ENCODE results near the gene SLC2A4RG.

Gene SLC2A4RG

DNA sequence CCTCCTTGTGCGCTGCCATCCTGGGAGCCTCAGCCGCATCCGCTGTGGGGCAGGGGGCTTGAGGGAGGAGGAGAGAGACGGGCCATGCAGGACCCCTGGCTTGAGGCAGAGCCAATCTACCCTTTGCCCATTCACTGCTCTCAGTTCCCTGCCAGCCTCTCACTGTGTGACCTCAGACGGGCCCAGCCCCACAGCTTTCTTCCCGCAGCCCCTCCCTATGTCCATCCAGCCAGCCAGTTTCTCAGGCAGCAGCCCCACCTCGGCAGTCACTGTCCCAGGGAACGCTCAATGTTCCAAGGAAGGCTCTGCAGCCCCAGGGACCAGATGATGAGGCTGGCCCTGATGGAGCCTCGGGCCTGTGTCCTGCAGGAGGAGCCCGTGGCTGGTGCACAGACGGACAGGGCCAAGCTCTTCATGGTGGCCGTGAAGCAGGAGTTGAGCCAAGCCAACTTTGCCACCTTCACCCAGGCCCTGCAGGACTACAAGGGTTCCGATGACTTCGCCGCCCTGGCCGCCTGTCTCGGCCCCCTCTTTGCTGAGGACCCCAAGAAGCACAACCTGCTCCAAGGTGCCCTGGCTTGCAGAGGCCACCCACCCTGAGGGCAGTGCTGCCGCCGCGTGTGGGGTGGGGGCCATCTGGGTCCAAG lies 47.0 kb upstream of the SLC2A4RG start:
- TF ChIP-seq, protein P1, sequence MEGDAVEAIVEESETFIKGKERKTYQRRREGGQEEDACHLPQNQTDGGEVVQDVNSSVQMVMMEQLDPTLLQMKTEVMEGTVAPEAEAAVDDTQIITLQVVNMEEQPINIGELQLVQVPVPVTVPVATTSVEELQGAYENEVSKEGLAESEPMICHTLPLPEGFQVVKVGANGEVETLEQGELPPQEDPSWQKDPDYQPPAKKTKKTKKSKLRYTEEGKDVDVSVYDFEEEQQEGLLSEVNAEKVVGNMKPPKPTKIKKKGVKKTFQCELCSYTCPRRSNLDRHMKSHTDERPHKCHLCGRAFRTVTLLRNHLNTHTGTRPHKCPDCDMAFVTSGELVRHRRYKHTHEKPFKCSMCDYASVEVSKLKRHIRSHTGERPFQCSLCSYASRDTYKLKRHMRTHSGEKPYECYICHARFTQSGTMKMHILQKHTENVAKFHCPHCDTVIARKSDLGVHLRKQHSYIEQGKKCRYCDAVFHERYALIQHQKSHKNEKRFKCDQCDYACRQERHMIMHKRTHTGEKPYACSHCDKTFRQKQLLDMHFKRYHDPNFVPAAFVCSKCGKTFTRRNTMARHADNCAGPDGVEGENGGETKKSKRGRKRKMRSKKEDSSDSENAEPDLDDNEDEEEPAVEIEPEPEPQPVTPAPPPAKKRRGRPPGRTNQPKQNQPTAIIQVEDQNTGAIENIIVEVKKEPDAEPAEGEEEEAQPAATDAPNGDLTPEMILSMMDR (IDR thresholded peaks at IDR 0.05; ENCODE audit: insufficient read depth, low read length, missing control alignments), result no peak
- CTCF ChIA-PET, result no interaction called here
- H3K4me3 ChIP-seq (ENCODE audit: low read depth, low read length), result no peak overlapping the region
- POLR2A ChIA-PET, result interaction anchor here (2.7 kb wide), 1 partner anchor 10 kb away, joined by 12 read pairs; no protein-coding TSS in a partner anchor
- no peak for DNase-seq (ENCODE audit: low read depth, low spot score)

DNA sequence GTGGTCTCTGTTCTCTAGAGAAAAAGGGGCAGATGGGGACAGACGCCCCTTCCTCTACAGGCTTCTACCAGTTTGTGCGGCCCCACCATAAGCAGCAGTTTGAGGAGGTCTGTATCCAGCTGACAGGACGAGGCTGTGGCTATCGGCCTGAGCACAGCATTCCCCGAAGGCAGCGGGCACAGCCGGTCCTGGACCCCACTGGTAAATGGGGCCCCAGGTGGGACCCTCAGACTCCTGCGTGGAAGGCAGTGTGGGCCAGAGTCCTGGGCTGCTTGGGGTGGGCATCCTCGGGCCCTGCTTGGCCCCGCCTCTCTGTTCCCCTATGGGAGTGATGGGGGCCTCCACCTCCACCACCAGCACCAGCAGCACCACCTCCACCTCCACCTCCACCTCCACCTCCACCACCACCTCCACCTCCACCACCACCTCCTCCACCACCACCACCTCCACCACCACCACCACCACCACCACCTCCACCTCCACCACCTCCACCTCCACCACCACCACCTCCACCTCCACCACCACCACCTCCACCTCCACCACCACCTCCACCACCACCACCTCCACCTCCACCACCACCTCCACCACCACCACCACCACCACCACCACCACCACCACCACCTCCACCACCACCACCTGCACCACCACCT lies 46.4 kb upstream of the SLC2A4RG start:
- CTCF ChIA-PET, result no interaction called here
- POLR2A ChIA-PET, result interaction anchor here (2.7 kb wide), 1 partner anchor 11 kb away, joined by 12 read pairs; no protein-coding TSS in a partner anchor
- DNase-seq (ENCODE audit: low read depth, low spot score), result no peak
- H3K4me3 ChIP-seq (ENCODE audit: low read depth, low read length), result no peak overlapping the region
- TF ChIP-seq, protein P1 (IDR thresholded peaks at IDR 0.05; ENCODE audit: insufficient read depth, low read length, missing control alignments), result no peak

- ChIA-PET POLR2A (no interaction called here), CTCF (no interaction called here)
Measured at GRCh38 chr20:63693733-63694583, 45.6 kb upstream of the SLC2A4RG start.

DNA sequence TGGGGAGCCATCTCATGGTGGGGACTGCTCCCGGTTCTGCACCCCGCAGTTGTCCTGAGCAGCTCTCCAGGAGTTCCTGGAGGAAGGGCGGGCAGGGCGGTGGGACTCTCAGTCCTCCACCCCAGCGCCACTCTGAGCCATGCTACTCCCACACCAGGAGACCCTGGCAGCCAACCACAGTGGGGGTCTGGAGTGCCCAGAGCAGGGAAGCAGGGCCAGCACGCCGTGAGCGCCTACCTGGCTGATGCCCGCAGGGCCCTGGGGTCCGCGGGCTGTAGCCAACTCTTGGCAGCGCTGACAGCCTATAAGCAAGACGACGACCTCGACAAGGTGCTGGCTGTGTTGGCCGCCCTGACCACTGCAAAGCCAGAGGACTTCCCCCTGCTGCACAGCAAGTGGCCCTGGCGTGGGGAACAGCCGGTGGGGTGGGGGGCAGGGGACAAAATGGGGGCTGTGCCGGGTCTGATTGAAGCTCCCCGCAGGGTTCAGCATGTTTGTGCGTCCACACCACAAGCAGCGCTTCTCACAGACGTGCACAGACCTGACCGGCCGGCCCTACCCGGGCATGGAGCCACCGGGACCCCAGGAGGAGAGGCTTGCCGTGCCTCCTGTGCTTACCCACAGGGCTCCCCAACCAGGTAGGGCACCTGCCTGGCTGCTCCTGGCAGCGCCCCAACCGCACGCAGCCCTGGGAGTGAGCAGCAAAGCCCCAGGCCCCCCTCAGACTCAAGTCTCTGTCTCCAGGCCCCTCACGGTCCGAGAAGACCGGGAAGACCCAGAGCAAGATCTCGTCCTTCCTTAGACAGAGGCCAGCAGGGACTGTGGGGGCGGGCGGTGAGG lies 44.8 kb upstream of the SLC2A4RG start:
- TF ChIP-seq, protein P1 (IDR thresholded peaks at IDR 0.05; ENCODE audit: insufficient read depth, low read length, missing control alignments), result no peak
- ChIA-PET POLR2A (no interaction called here), CTCF (no interaction called here)
- no peak overlapping the region for H3K4me3 ChIP-seq (ENCODE audit: low read depth, low read length)
- no peak for DNase-seq (ENCODE audit: low read depth, low spot score)

More at GRCh38 chr20:63693733-63694583, 45.6 kb upstream of the SLC2A4RG start:
- no peak overlapping the region for H3K4me3 ChIP-seq (ENCODE audit: low read depth, low read length)
- no peak for DNase-seq (ENCODE audit: low read depth, low spot score)
- TF ChIP-seq, protein P1 (IDR thresholded peaks at IDR 0.05; ENCODE audit: insufficient read depth, low read length, missing control alignments), result no peak

DNA sequence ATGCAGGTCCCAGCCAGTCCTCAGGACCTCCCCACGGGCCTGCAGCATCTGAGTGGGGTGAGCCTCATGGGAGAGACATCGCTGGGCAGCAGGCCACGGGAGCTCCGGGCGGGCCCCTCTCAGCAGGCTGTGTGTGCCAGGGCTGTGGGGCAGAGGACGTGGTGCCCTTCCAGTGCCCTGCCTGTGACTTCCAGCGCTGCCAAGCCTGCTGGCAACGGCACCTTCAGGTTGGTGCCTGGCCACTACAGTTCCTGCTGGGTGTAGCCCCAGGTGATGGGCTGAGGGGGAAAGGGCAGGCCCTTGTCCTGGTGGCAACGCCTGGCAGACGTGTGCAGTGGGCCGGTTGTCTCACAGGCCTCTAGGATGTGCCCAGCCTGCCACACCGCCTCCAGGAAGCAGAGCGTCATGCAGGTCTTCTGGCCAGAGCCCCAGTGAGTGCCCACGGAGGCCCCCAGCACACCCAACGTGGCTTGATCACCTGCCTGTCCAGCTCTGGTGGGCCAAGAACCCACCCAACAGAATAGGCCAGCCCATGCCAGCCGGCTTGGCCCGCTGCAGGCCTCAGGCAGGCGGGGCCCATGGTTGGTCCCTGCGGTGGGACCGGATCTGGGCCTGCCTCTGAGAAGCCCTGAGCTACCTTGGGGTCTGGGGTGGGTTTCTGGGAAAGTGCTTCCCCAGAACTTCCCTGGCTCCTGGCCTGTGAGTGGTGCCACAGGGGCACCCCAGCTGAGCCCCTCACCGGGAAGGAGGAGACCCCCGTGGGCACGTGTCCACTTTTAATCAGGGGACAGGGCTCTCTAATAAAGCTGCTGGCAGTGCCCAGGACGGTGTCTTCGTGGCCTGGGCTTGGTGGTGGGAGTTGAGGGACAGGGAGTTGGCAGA lies 43.9 kb upstream of the SLC2A4RG start:
- TF ChIP-seq, protein P1 (IDR thresholded peaks at IDR 0.05; ENCODE audit: insufficient read depth, low read length, missing control alignments), result no peak
- POLR2A ChIA-PET, result interaction anchor here (0.9 kb wide), 1 partner anchor 13 kb away, joined by 4 read pairs; no protein-coding TSS in a partner anchor
- DNase-seq (ENCODE audit: low read depth, low spot score), result no peak
- CTCF ChIA-PET, result no interaction called here
- H3K4me3 ChIP-seq (ENCODE audit: low read depth, low read length), result no peak overlapping the region
